HG02678 (cell line): ENCODE results near the gene HCFC1.
"Not testable (repeated sequence)": the region's sequence is repeated elsewhere in the genome, so short reads cannot be mapped to it uniquely, and the experiment has no call there.

Source experiments
- ATAC-seq: cut with Tn5 transposase; IDR thresholded peaks from one replicate; pipeline ENCODE4 v1.9.1; 2021; ENCODE audit warnings: mild to moderate bottlenecking, moderate library complexity; ENCODE audit not compliant: unreplicated experiment

Gene HCFC1

GRCh38 chrX:154010330-154011087, 38.9 kb upstream of the HCFC1 start:
- no peak for ATAC-seq

- peak; percentile 36 for ATAC-seq
Observed at GRCh38 chrX:154008521-154008920, 36.9 kb upstream of the HCFC1 start.

- no peak for ATAC-seq
Observed at GRCh38 chrX:154006947-154007346, 35.3 kb upstream of the HCFC1 start.

GRCh38 chrX:154004315-154004714, 32.7 kb upstream of the HCFC1 start:
- no peak for ATAC-seq

- ATAC-seq, result peak; percentile 54
Observed at GRCh38 chrX:154002215-154002719, 30.6 kb upstream of the HCFC1 start.

- ATAC-seq, result no peak
Observed at GRCh38 chrX:154000051-154000450, 28.4 kb upstream of the HCFC1 start.

GRCh38 chrX:153999359-154000037, 27.9 kb upstream of the HCFC1 start:
- no peak for ATAC-seq

GRCh38 chrX:153995504-153995903, 23.9 kb upstream of the HCFC1 start:
- no peak for ATAC-seq

- ATAC-seq, result not testable (repeated sequence)
Observed at GRCh38 chrX:153994398-153994797, 22.8 kb upstream of the HCFC1 start.

GRCh38 chrX:153993978-153994377, 22.4 kb upstream of the HCFC1 start:
- ATAC-seq, result no peak

GRCh38 chrX:153993079-153993478, 21.5 kb upstream of the HCFC1 start:
- ATAC-seq, result no peak

GRCh38 chrX:153992180-153992579, 20.6 kb upstream of the HCFC1 start:
- ATAC-seq, result no peak

- no peak for ATAC-seq
Observed at GRCh38 chrX:153991013-153991580, 19.5 kb upstream of the HCFC1 start.

- ATAC-seq, result no peak
Observed at GRCh38 chrX:153989973-153990655, 18.5 kb upstream of the HCFC1 start.

GRCh38 chrX:153988493-153988892, 16.9 kb upstream of the HCFC1 start:
- no peak for ATAC-seq

- ATAC-seq, result peak; percentile 41
Observed at GRCh38 chrX:153984351-153985178, 12.9 kb upstream of the HCFC1 start.

- no peak for ATAC-seq
Observed at GRCh38 chrX:153983321-153983801, 11.7 kb upstream of the HCFC1 start.

- ATAC-seq, result no peak
Observed at GRCh38 chrX:153981771-153982533, 10.3 kb upstream of the HCFC1 start.

GRCh38 chrX:153981231-153981630, 9.6 kb upstream of the HCFC1 start:
- ATAC-seq, result no peak

- ATAC-seq, result peak; percentile 39
Observed at GRCh38 chrX:153980394-153980793, 8.8 kb upstream of the HCFC1 start.
